HepG2 (cell line): Measurements from ENCODE around the gene IP6K1. TPM values are rescaled to one million over a fixed set of nuclear protein-coding genes. Genes with fewer than 3 reads are reported as not detected.

Experiments used
- ATAC-seq: fragments of 200-7000 bp; cut with Tn5 transposase; 3 replicates; pipeline ENCODE4 v1.9.1; 2020; ENCODE audit warnings: mild to moderate bottlenecking, moderate library complexity
- BruUV-seq: library from RNA; stranded (reverse); fragments of 400-500 nt; replicated peaks from 2 replicates; lab custom pipeline; 2021; lab: Mats Ljungman, UMichigan
- CTCF ChIA-PET: fragments of 300-600 bp; formaldehyde crosslinking; extraction: SDS; loops from one replicate; lab custom pipeline; 2021; ENCODE audit warnings: low total read pairs, inconsistent platforms, low intra/inter-chr PET ratio; lab: Yijun Ruan, JAX
- POLR2A ChIA-PET: fragments of 350-600 bp; sonication (Branson Sonifier 250); formaldehyde crosslinking; loops from one replicate; lab custom pipeline; 2020; ENCODE audit warnings: antibody characterized with exemption, inconsistent platforms; lab: Yijun Ruan, JAX
- DNase-seq: peaks from one replicate; pipeline ENCODE4 v3.0.0-alpha.2; 2015; ENCODE audit warnings: low spot score
- FAIRE-seq: peaks from 3 replicates; lab custom pipeline; 2011; peaks lifted over from hg19 to GRCh38; lab: Jason Lieb, UNC
- H2AFZ ChIP-seq: one replicate; pipeline ENCODE4 v1.6.1; 2011; ENCODE audit warnings: low read length, inconsistent platforms
- H3K27ac ChIP-seq: fragments of 300-600 bp; 3 replicates; pipeline ENCODE4 v1.8.0; 2011; ENCODE audit warnings: mixed run types, mild to moderate bottlenecking, mixed read lengths, low read length, inconsistent platforms; ENCODE audit not compliant: insufficient read depth; ENCODE audit errors: extremely low read length
- H3K27me3 ChIP-seq, 2 experiments: fragments of 200-600 bp in 1 of 2; 2 replicates in 1 of 2; 3 replicates in 1 of 2; pipeline versions ENCODE4 v1.6.0 to v1.8.0; 2011; ENCODE audit warnings: low read length in 2 of 2, mild to moderate bottlenecking in 2 of 2, moderate library complexity in 2 of 2, inconsistent platforms in 1 of 2; ENCODE audit not compliant: insufficient read depth in 2 of 2, control insufficient read depth in 1 of 2
- H3K36me3 ChIP-seq, 2 experiments: fragments of 200-600 bp in 1 of 2; replicated peaks in 1 of 2; 2 replicates in 1 of 2; 3 replicates in 1 of 2; pipeline versions ENCODE4 v1.5.1 to v1.8.0; 2011; ENCODE audit warnings: low read length in 2 of 2, inconsistent platforms in 1 of 2; ENCODE audit not compliant: insufficient read depth in 2 of 2, control insufficient read depth in 1 of 2
- H3K4me1 ChIP-seq: 2 replicates; pipeline ENCODE4 v1.5.1; 2012; ENCODE audit warnings: low read length, inconsistent platforms; ENCODE audit not compliant: insufficient read depth
- H3K4me2 ChIP-seq: 2 replicates; pipeline ENCODE4 v1.6.0; 2011; ENCODE audit warnings: low read depth, low read length, inconsistent platforms
- H3K4me3 ChIP-seq, 3 experiments: fragments of 200-600 bp in 1 of 3; sonication (generic), shearing (Covaris generic) in 1 of 3; replicated peaks in 1 of 3; 2 replicates each; pipeline ENCODE4 v1.5.1; 2011 to 2016; ENCODE audit warnings: low read length in 3 of 3, inconsistent platforms in 2 of 3, low read depth in 2 of 3, mild to moderate bottlenecking in 2 of 3, control low read depth in 1 of 3, mixed read lengths in 1 of 3; ENCODE audit not compliant: insufficient read depth in 1 of 3
- H3K79me2 ChIP-seq: one replicate; pipeline ENCODE4 v1.6.1; 2011; ENCODE audit warnings: low read length, inconsistent platforms; ENCODE audit not compliant: insufficient read depth
- H3K9ac ChIP-seq: 2 replicates; pipeline ENCODE4 v1.6.0; 2011; ENCODE audit warnings: mild to moderate bottlenecking, low read depth, low read length, inconsistent platforms; ENCODE audit not compliant: insufficient read depth
- H3K9me3 ChIP-seq: 2 replicates; pipeline ENCODE4 v1.5.1; 2012; ENCODE audit warnings: mild to moderate bottlenecking, low read length
- H4K20me1 ChIP-seq: 2 replicates; pipeline ENCODE4 v1.6.0; 2011; ENCODE audit warnings: inconsistent platforms, mild to moderate bottlenecking, low read length, moderate library complexity; ENCODE audit not compliant: insufficient read depth
- U2AF1 ChIP-seq: fragments of 200-400 bp; formaldehyde crosslinking; optimal IDR thresholded peaks from 2 replicates; pipeline ENCODE3; 2017; ENCODE audit warnings: mild to moderate bottlenecking, low read depth, low read length
- ZNF343 ChIP-seq: sonication (generic); formaldehyde crosslinking; IDR thresholded peaks from 2 replicates; pipeline ENCODE4 v1.4.0; 2020; ENCODE audit warnings: mild to moderate bottlenecking, missing genetic modification reagents
- ZNF556 ChIP-seq: sonication (generic); formaldehyde crosslinking; IDR thresholded peaks from 2 replicates; pipeline ENCODE4 v1.4.0; 2020; ENCODE audit warnings: mild to moderate bottlenecking, missing genetic modification reagents, borderline replicate concordance
- ZNF557 ChIP-seq: sonication (generic); formaldehyde crosslinking; IDR thresholded peaks from 2 replicates; pipeline ENCODE4 v1.4.0; 2020; ENCODE audit warnings: missing genetic modification reagents
- WGBS: methylation state at CpG from one replicate; pipeline ENCODE4 v1.1.6; 2017; ENCODE audit warnings: low lambda C conversion rate; 5-methylcytosine and 5-hydroxymethylcytosine counted together
- in situ Hi-C: cut with HindIII; loops from 2 replicates; pipeline ENCODE4 v1.10.0; 2017; ENCODE audit warnings: low pct_unique_long_range_greater_than_20kb; ENCODE audit not compliant: extremely low pct_ligation_motif_present
- intact Hi-C: fragments of 100-400 bp; cut with micrococcal nuclease; formaldehyde crosslinking; loops from one replicate; pipeline ENCODE4 v1.10.0; 2022; ENCODE audit not compliant: unreplicated experiment
- polyA plus RNA-seq, 8 experiments: library from polyadenylated mRNA; depleted of rRNA in 3 of 8; stranded (reverse) in 7 of 8; unstranded in 1 of 8; fragments of >200 nt; fragmentation: Illumina TruSeq in 4 of 8; extraction: Trizol in 4 of 8; gene quantifications; 2 replicates each; pipeline versions ENCODE4 v1.2.1 to v1.2.3, GENCODE V29; 2011 to 2016; ENCODE audit warnings: low read depth in 4 of 8, missing spikeins in 1 of 8, mixed read lengths in 1 of 8; ENCODE audit not compliant: insufficient read depth in 1 of 8
- total RNA-seq, 5 experiments: library from RNA; depleted of rRNA; stranded (reverse); fragments of >200 nt; fragmentation: Illumina TruSeq; extraction: Trizol; gene quantifications; 2 replicates each; pipeline ENCODE4 v1.2.3, GENCODE V29; 2016; ENCODE audit warnings: low read depth in 1 of 5
- TF ChIP-seq, protein P1 (sequence below): sonication (generic); formaldehyde crosslinking; IDR thresholded peaks from 2 replicates; pipeline ENCODE4 v1.4.0; 2020; ENCODE audit warnings: missing genetic modification reagents
- TF ChIP-seq, protein P2 (sequence below): sonication (generic); formaldehyde crosslinking; IDR thresholded peaks from 2 replicates; pipeline ENCODE4 v1.5.0; 2020; ENCODE audit warnings: missing genetic modification reagents

IP6K1 gene
- total and polyA plus RNA-seq, 2 of the 13 experiments (the other 11 are each of a cell fraction or from before 2014, with no cell fraction given) = 17.7 to 29.7 TPM

- Histone ChIP-seq H3K4me2 (no peak overlapping the region), H3K79me2 (no peaks in the 10 kb centered on the region), H4K20me1 (no peaks in the 10 kb centered on the region), H3K4me3 (no peak overlapping the region), H2AFZ (no peak overlapping the region), H3K4me1 (peaks cover 5% of the 10 kb centered on the region), H3K9ac (no peak overlapping the region), H3K27me3 (no peaks in the 10 kb centered on the region; a peak in 1 of 5 replicates), H3K9me3 (no peaks in the 10 kb centered on the region), H3K27ac (no peak overlapping the region), H3K36me3 (peaks cover 21 to 47% of the 10 kb centered on the region in 2 experiments)
- DNase-seq = no peak
- ATAC-seq = no peak
- in situ Hi-C loops (no loop called here), intact Hi-C loops (no loop called here)
- 93% methylated on average over 4 of the region's 4 CpGs for WGBS
- TF ChIP-seq ZNF343 (CRISPR knock-in tag) (no peak), ZNF556 (no peak), ZNF557 (CRISPR knock-in tag) (no peak), U2AF1 (no peak)
- TF ChIP-seq, protein P1, sequence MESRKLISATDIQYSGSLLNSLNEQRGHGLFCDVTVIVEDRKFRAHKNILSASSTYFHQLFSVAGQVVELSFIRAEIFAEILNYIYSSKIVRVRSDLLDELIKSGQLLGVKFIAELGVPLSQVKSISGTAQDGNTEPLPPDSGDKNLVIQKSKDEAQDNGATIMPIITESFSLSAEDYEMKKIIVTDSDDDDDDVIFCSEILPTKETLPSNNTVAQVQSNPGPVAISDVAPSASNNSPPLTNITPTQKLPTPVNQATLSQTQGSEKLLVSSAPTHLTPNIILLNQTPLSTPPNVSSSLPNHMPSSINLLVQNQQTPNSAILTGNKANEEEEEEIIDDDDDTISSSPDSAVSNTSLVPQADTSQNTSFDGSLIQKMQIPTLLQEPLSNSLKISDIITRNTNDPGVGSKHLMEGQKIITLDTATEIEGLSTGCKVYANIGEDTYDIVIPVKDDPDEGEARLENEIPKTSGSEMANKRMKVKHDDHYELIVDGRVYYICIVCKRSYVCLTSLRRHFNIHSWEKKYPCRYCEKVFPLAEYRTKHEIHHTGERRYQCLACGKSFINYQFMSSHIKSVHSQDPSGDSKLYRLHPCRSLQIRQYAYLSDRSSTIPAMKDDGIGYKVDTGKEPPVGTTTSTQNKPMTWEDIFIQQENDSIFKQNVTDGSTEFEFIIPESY (CRISPR knock-in tag) = no peak
- TF ChIP-seq, protein P2, sequence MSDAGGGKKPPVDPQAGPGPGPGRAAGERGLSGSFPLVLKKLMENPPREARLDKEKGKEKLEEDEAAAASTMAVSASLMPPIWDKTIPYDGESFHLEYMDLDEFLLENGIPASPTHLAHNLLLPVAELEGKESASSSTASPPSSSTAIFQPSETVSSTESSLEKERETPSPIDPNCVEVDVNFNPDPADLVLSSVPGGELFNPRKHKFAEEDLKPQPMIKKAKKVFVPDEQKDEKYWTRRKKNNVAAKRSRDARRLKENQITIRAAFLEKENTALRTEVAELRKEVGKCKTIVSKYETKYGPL (CRISPR knock-in tag) = no peak
- ChIA-PET POLR2A (no interaction called here), CTCF (interaction anchor here (0.9 kb wide), 1 partner anchor 132 kb away, joined by 3 read pairs; no protein-coding TSS in a partner anchor)
- no peak for FAIRE-seq
- no TSS peak for BruUV-seq
These were observed 79.2 kb downstream of the IP6K1 start for GRCh38 chr3:49707113-49707480.
